Mesothelial cell of epicardium (in vitro differentiated cells): ENCODE results near the gene CEP97. TPM values are rescaled to one million over a fixed set of nuclear protein-coding genes. Genes with fewer than 3 reads are reported as not detected.

Experiments used
- DNase-seq, 2 experiments: peaks; one replicate each; pipeline ENCODE4 v3.0.0; 2021; ENCODE audit warnings: low spot score in 2 of 2; ENCODE audit not compliant: unreplicated experiment in 2 of 2
- H3K27ac Mint-ChIP-seq: 2 replicates; pipeline ENCODE4 v1.8.0; 2021; ENCODE audit warnings: mixed read lengths
- H3K27me3 Mint-ChIP-seq: 2 replicates; pipeline ENCODE4 v1.8.0; 2021; ENCODE audit warnings: low read depth, mixed read lengths
- H3K36me3 Mint-ChIP-seq: 2 replicates; pipeline ENCODE4 v1.8.0; 2021; ENCODE audit warnings: mixed read lengths
- H3K4me1 Mint-ChIP-seq: 2 replicates; pipeline ENCODE4 v1.8.0; 2021; ENCODE audit warnings: mixed read lengths
- H3K4me3 Mint-ChIP-seq: 2 replicates; pipeline ENCODE4 v1.8.0; 2021; ENCODE audit warnings: mild to moderate bottlenecking, moderate library complexity, mixed read lengths
- H3K9me3 Mint-ChIP-seq: 2 replicates; pipeline ENCODE4 v1.8.0; 2021; ENCODE audit warnings: mixed read lengths
- total RNA-seq: library from RNA; stranded (reverse); gene quantifications from 3 replicates; pipeline ENCODE4 v1.2.1, GENCODE V29; 2021
- TF ChIP-seq, protein P1 (sequence below): fragments of 200-600 bp; sonication (generic); IDR thresholded peaks from one replicate; pipeline ENCODE4 v1.5.0; 2021; ENCODE audit warnings: antibody characterized with exemption; ENCODE audit not compliant: unreplicated experiment

Gene CEP97
- total RNA-seq, 1 donor from 2014 or later: 18.7 TPM

DNA sequence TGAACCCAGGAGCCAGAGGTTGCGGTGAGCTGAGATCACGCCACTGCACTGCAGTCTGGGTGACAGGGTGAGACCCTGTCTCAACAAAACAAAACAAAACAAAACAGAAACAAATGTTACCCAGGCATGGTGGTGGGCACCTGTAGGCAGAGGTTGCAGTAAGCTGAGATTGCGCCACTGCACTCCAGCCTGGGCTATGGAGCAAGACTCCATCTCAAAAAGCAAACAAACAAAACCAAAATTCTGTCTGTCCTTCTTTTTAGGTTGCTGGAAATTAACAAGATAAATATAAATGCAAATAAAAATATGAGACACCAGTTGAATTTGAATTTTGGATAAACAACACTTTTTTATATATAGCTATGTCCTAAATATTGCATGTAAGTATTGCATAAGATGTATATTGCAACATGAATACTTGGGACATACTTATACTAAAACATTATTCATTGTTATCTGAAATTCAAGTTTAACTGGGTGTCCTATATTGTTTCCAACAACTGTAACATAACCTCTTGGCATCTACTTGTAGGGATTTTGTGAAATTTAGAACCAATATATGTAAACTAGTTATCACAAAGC is 4.7 kb upstream of the CEP97 start:
- Mint-ChIP-seq H3K36me3 (no peaks in the 10 kb centered on the region), H3K27ac (no peak overlapping the region), H3K4me1 (peaks cover 4% of the 10 kb centered on the region), H3K27me3 (no peaks in the 10 kb centered on the region), H3K9me3 (no peaks in the 10 kb centered on the region), H3K4me3 (no peak overlapping the region)
- TF ChIP-seq, protein P1, sequence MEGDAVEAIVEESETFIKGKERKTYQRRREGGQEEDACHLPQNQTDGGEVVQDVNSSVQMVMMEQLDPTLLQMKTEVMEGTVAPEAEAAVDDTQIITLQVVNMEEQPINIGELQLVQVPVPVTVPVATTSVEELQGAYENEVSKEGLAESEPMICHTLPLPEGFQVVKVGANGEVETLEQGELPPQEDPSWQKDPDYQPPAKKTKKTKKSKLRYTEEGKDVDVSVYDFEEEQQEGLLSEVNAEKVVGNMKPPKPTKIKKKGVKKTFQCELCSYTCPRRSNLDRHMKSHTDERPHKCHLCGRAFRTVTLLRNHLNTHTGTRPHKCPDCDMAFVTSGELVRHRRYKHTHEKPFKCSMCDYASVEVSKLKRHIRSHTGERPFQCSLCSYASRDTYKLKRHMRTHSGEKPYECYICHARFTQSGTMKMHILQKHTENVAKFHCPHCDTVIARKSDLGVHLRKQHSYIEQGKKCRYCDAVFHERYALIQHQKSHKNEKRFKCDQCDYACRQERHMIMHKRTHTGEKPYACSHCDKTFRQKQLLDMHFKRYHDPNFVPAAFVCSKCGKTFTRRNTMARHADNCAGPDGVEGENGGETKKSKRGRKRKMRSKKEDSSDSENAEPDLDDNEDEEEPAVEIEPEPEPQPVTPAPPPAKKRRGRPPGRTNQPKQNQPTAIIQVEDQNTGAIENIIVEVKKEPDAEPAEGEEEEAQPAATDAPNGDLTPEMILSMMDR: no peak
- no peak for DNase-seq

DNA sequence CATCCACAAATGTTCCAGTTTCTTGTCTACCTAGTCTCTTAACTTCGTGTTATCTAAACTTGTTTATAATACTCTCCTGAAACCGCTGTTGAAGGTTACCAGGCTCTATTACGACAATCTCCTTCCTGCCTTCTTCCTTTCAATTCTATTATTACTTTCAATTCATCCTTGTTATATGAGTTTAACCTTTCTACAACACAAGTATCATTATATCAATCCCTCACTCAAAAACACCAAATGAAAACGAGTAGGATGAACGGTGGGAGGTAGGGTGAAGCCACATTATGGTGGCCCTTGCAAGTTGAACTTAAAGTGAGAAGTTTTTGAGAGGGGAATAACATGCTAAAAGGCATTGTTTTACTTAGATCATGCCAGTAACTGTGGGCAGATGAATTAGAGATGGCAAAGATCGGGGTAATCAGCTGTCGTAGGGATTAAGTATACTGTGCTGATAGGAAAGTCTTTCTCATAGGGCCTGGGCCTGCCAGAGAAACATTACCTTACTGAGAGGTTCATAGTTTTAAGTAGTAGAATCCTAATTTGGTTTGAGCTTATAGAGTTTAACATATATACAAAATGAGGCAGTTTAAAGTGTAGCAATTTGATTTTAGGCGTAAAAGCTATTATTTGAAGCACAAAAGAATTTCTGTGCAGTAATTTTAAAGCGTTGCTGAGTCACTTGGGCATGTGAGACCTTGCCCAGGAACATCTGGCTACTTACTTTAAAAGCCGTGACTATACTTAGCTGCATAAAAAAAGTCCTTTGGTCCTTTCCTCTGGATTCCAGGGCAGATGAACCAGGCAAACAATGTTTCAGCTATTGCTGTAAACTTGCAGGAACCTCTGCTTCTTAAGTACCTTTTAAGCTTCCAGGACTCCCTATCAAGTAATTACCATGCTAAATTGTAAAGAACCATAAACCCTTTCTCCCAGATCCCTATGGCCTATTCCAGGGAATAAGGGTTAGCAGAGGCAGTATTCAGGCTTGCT is 3.3 kb upstream of the CEP97 start:
- no peaks in the 10 kb centered on the region for H3K36me3 Mint-ChIP-seq
- TF ChIP-seq, protein P1: no peak
- no peak for DNase-seq
- no peak overlapping the region for H3K4me3 Mint-ChIP-seq
- peaks cover 12% of the 10 kb centered on the region for H3K4me1 Mint-ChIP-seq
- no peaks in the 10 kb centered on the region for H3K9me3 Mint-ChIP-seq
- no peak overlapping the region for H3K27ac Mint-ChIP-seq
- H3K27me3 Mint-ChIP-seq: no peaks in the 10 kb centered on the region

GRCh38 chr3:101722394-101723173 is 1.8 kb upstream of the CEP97 start:
- Mint-ChIP-seq H3K27ac (no peak overlapping the region), H3K4me1 (peaks cover 12% of the 10 kb centered on the region), H3K36me3 (peaks cover 1% of the 10 kb centered on the region), H3K4me3 (no peak overlapping the region), H3K27me3 (no peaks in the 10 kb centered on the region), H3K9me3 (no peaks in the 10 kb centered on the region)
- DNase-seq: no peak
- TF ChIP-seq, protein P1: no peak

- H3K9me3 Mint-ChIP-seq: no peaks in the 10 kb centered on the region
- H3K27me3 Mint-ChIP-seq: no peaks in the 10 kb centered on the region
- TF ChIP-seq, protein P1: no peak
- H3K4me3 Mint-ChIP-seq: peak overlapping the region; percentile 99
- H3K27ac Mint-ChIP-seq: peak overlapping the region; percentile 90
- peaks cover 12% of the 10 kb centered on the region for H3K4me1 Mint-ChIP-seq
- peaks cover 6% of the 10 kb centered on the region for H3K36me3 Mint-ChIP-seq
- peak in 1 of 2 experiments; percentile 49 for DNase-seq
These were observed 928 bp downstream of the CEP97 start for GRCh38 chr3:101725194-101725889.

DNA sequence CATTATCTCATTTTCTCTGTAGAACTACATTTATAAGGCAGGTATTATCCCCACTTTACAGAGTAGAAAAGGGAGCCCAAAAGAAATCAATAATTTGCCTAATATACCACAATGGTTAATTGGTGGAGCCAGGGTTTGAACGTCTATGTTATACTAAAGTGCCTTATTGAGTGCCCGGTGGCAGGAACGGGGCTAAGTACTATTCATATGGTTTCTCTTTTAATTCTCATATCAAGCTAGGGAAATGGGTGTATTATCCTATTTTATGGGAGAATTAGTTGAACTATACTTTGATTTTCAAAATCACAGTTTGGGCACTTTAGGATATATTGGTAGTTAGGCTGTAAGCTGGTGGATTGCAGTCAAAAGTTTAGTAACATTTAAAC is 1.5 kb downstream of the CEP97 start:
- TF ChIP-seq, protein P1: no peak
- peak overlapping the region; percentile 90 for H3K27ac Mint-ChIP-seq
- peak overlapping the region; percentile 99 for H3K4me3 Mint-ChIP-seq
- H3K27me3 Mint-ChIP-seq: no peaks in the 10 kb centered on the region
- no peak for DNase-seq
- no peaks in the 10 kb centered on the region for H3K9me3 Mint-ChIP-seq
- H3K4me1 Mint-ChIP-seq: peaks cover 12% of the 10 kb centered on the region
- peaks cover 10% of the 10 kb centered on the region for H3K36me3 Mint-ChIP-seq
